Panc1 (cell line): ENCODE results near the gene PPWD1. TPM values are rescaled to one million over a fixed set of nuclear protein-coding genes. Genes with fewer than 3 reads are reported as not detected.

ENCODE experiments used
- ATAC-seq: fragments of 200-7000 bp; cut with Tn5 transposase; 2 replicates; pipeline ENCODE4 v1.9.1; 2020; ENCODE audit warnings: mild to moderate bottlenecking, moderate library complexity
- BruUV-seq: library from RNA; stranded (reverse); fragments of 400-500 nt; replicated peaks from 2 replicates; lab custom pipeline; 2021; lab: Mats Ljungman, UMichigan
- CTCF ChIA-PET: fragments of 300-600 bp; sonication (Branson Sonifier 250); formaldehyde crosslinking; loops from one replicate; lab custom pipeline; 2022; ENCODE audit warnings: antibody characterized with exemption; lab: Charles Lee
- POLR2A ChIA-PET: fragments of 300-600 bp; sonication (Branson Sonifier 250); formaldehyde crosslinking; loops from one replicate; lab custom pipeline; 2022; ENCODE audit warnings: antibody characterized with exemption; lab: Charles Lee
- DNase-seq: peaks from one replicate; pipeline ENCODE4 v3.0.0-alpha.2; 2010; ENCODE audit warnings: low read depth, low spot score
- H3K27ac ChIP-seq: 2 replicates; pipeline ENCODE4 v1.5.1; 2011; ENCODE audit warnings: mild to moderate bottlenecking, low read length, inconsistent platforms
- H3K27me3 ChIP-seq: fragments of 200-500 bp; sonication (Bioruptor generic); 2 replicates; pipeline ENCODE4 v1.6.0; 2014; ENCODE audit warnings: low read length, inconsistent platforms; ENCODE audit not compliant: control insufficient read depth, insufficient read depth
- H3K36me3 ChIP-seq: fragments of 200-500 bp; sonication (Bioruptor generic); 2 replicates; pipeline ENCODE4 v1.5.1; 2014; ENCODE audit warnings: inconsistent platforms, mild to moderate bottlenecking, low read length, moderate library complexity; ENCODE audit not compliant: control insufficient read depth, insufficient read depth
- H3K4me1 ChIP-seq: 2 replicates; pipeline ENCODE4 v1.5.1; 2011; ENCODE audit warnings: inconsistent platforms, mild to moderate bottlenecking, low read length, moderate library complexity; ENCODE audit not compliant: control insufficient read depth, insufficient read depth
- H3K4me3 ChIP-seq, 2 experiments: 2 replicates each; pipeline ENCODE4 v1.5.1; 2011 to 2012; ENCODE audit warnings: low read depth in 2 of 2, low read length in 2 of 2, mild to moderate bottlenecking in 2 of 2, inconsistent platforms in 1 of 2, moderate library complexity in 1 of 2
- H3K9me3 ChIP-seq: fragments of 200-500 bp; sonication (Bioruptor generic); 2 replicates; pipeline ENCODE4 v1.5.1; 2014; ENCODE audit warnings: low read depth, mild to moderate bottlenecking, inconsistent platforms, low read length, moderate library complexity; ENCODE audit not compliant: control insufficient read depth, insufficient read depth
- CTCF ChIP-seq: fragments of 450-650 bp; IDR thresholded peaks from 2 replicates; pipeline ENCODE4 v1.5.1; 2017; ENCODE audit warnings: mild to moderate bottlenecking
- POLR2AphosphoS5 ChIP-seq: IDR thresholded peaks from 2 replicates; pipeline ENCODE4 v1.6.1; 2012; ENCODE audit warnings: mild to moderate bottlenecking, low read depth, low read length, moderate library complexity
- REST ChIP-seq, 2 experiments: IDR thresholded peaks; 2 replicates each; pipeline ENCODE4 v1.6.1; 2011 to 2012; ENCODE audit warnings: low read depth in 2 of 2, control low read depth in 1 of 2, low read length in 1 of 2, mild to moderate bottlenecking in 1 of 2, moderate library complexity in 1 of 2; ENCODE audit not compliant: insufficient read depth in 1 of 2
- SIN3A ChIP-seq: IDR thresholded peaks from 2 replicates; pipeline ENCODE4 v1.6.1; 2012; ENCODE audit warnings: low read depth, mild to moderate bottlenecking, low read length, moderate library complexity, borderline replicate concordance; ENCODE audit not compliant: insufficient read depth
- TCF7L2 ChIP-seq: IDR thresholded peaks from 2 replicates; pipeline ENCODE4 v1.6.1; 2011; ENCODE audit warnings: mild to moderate bottlenecking, low read depth, low read length, inconsistent platforms
- in situ Hi-C: cut with HindIII; loops from 2 replicates; pipeline ENCODE4 v1.10.0; 2016; ENCODE audit warnings: low sequenced_read_pairs, low pct_unique_long_range_greater_than_20kb
- intact Hi-C: fragments of 100-400 bp; cut with micrococcal nuclease; formaldehyde crosslinking; loops from one replicate; pipeline ENCODE4 v1.10.0; 2022; ENCODE audit not compliant: unreplicated experiment
- total RNA-seq: library from RNA; stranded (reverse); gene quantifications from one replicate; pipeline ENCODE4 v1.2.1, GENCODE V29; 2021; ENCODE audit not compliant: unreplicated experiment

Gene PPWD1
- total RNA-seq, 1 experiment from 2014 or later: 32.7 TPM

- peak within 1 kb of the TSS; percentile 99 for H3K27ac ChIP-seq
- peaks cover 9% of the 10 kb centered on the region for H3K4me1 ChIP-seq
- intact Hi-C loops: no loop called here
- peak within 1 kb of the TSS; percentile 82 to 98 for H3K4me3 ChIP-seq
- TF ChIP-seq SIN3A (peak; percentile 60; the same call in 1 of the 2 replicates), TCF7L2 (peak; percentile 43), REST (IDR thresholded peaks at IDR 0.05; ENCODE audit: insufficient read depth in 1 of 2, low read depth in 2 of 2, low read length in 1 of 2) (no peak), POLR2AphosphoS5 (peak; percentile 81), CTCF (no peak)
- no peaks in the 10 kb centered on the region for H3K27me3 ChIP-seq
- H3K9me3 ChIP-seq: no peaks in the 10 kb centered on the region
- POLR2A ChIA-PET: no interaction called here
- peaks cover 5% of the 10 kb centered on the region for H3K36me3 ChIP-seq
- DNase-seq (peak; percentile 93), ATAC-seq (peak; percentile 89)
- BruUV-seq: TSS peak; percentile 92
- CTCF ChIA-PET: no interaction called here
- in situ Hi-C loops: no loop called here
Measured at GRCh38 chr5:65624571-65625555, 61.8 kb downstream of the PPWD1 start, which contains the start of the genes SHLD3 and TRAPPC13. Gene SHLD3, plus strand, starts transcription at chr5:65625027. Its CDS starts 4,561 bp downstream, at chr5:65629588. Gene TRAPPC13, plus strand, starts transcription at chr5:65625027. Its CDS starts 34 bp downstream, at chr5:65625061.

GRCh38 chr5:65625743-65626142, 62.6 kb downstream of the PPWD1 start:
- ChIA-PET POLR2A (no interaction called here), CTCF (no interaction called here)
- no peak for TF ChIP-seq CTCF
- TF ChIP-seq TCF7L2: no peak
- no TSS peak for BruUV-seq
- H3K36me3 ChIP-seq: peaks cover 5% of the 10 kb centered on the region
- peaks cover 9% of the 10 kb centered on the region for H3K4me1 ChIP-seq
- peak overlapping the region; percentile 99 for H3K27ac ChIP-seq
- H3K27me3 ChIP-seq: no peaks in the 10 kb centered on the region
- in situ Hi-C loops (no loop called here), intact Hi-C loops (no loop called here)
- no peak for DNase-seq
- H3K4me3 ChIP-seq: peak overlapping the region; percentile 82 to 98
- no peaks in the 10 kb centered on the region for H3K9me3 ChIP-seq
- ATAC-seq: no peak
